NB4 (cell line): Measurements from ENCODE around the gene NAA40.
A peak's percentile ranks its signal among the peaks of the same experiment; 100 is the strongest.

Experiments used
- CTCF ChIP-seq: IDR thresholded peaks from one replicate; pipeline ENCODE4 v1.5.1; 2012; ENCODE audit warnings: low read depth, low read length
- MAX ChIP-seq: IDR thresholded peaks from 2 replicates; pipeline ENCODE4 v1.6.1; 2011; ENCODE audit warnings: low read depth, low read length
- MYC ChIP-seq: IDR thresholded peaks from 2 replicates; pipeline ENCODE4 v1.6.1; 2011; ENCODE audit warnings: low read depth, low read length

DNA sequence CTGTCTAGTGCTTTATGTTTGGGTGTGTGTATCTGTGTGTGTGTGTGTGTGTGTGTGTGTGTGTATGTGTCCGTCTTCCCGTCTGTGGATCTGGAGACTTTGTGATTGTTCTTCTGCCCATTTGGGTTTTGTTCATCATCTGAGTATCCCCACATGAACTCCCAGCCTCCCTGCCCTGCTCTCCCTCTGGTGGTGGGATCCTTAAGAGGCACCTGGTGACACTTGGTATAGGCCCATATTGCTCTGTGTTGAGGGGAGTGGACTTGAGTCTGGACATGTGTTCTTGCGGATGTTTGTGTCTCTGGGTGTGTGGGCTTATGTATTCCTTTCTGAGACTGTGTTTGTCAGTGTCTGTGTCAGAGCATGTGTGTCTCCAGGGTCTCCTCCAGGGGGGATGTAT is 37.1 kb upstream of the NAA40 start:
- TF ChIP-seq CTCF (peak; percentile 54), MYC (no peak), MAX (no peak)
